WERI-Rb-1 (cell line): ENCODE measurements around the gene DAB2IP.

Experiments
- DNase-seq: peaks from one replicate; pipeline ENCODE4 v3.0.0-alpha.2; 2020
- H3K27ac ChIP-seq: fragments of 250-450 bp; sonication (Bioruptor Pico); 2 replicates; pipeline ENCODE4 v1.5.1; 2020; ENCODE audit warnings: mild to moderate bottlenecking, moderate library complexity
- H3K27me3 ChIP-seq: fragments of 250-450 bp; sonication (Bioruptor Pico); 2 replicates; pipeline ENCODE4 v1.5.1; 2021; ENCODE audit warnings: mild to moderate bottlenecking, low read depth, moderate library complexity; ENCODE audit not compliant: insufficient read depth, severe bottlenecking
- H3K36me3 ChIP-seq: fragments of 250-450 bp; sonication (Bioruptor Pico); 2 replicates; pipeline ENCODE4 v1.5.1; 2020; ENCODE audit warnings: mild to moderate bottlenecking, moderate library complexity
- H3K4me3 ChIP-seq: 2 replicates; pipeline ENCODE4 v1.5.1; 2011; ENCODE audit warnings: low read depth, mild to moderate bottlenecking, control low read depth, low read length
- H3K9me3 ChIP-seq: fragments of 250-450 bp; sonication (Bioruptor Pico); 2 replicates; pipeline ENCODE4 v1.5.1; 2021; ENCODE audit warnings: mild to moderate bottlenecking, moderate library complexity; ENCODE audit not compliant: severe bottlenecking
- CTCF ChIP-seq: IDR thresholded peaks from 2 replicates; pipeline ENCODE4 v1.5.1; 2011; ENCODE audit warnings: low read depth, mild to moderate bottlenecking, control low read depth, inconsistent platforms, low read length

DAB2IP gene

GRCh38 chr9:121704281-121704680 is 52.8 kb downstream of the DAB2IP start:
- Histone ChIP-seq H3K36me3 (peaks cover 59% of the 10 kb centered on the region), H3K4me3 (no peak overlapping the region), H3K9me3 (no peaks in the 10 kb centered on the region), H3K27me3 (no peaks in the 10 kb centered on the region), H3K27ac (no peak overlapping the region)
- no peak for TF ChIP-seq CTCF
- DNase-seq, result no peak

- Histone ChIP-seq H3K27ac (no peak overlapping the region), H3K27me3 (no peaks in the 10 kb centered on the region), H3K9me3 (no peaks in the 10 kb centered on the region), H3K36me3 (peaks cover 48% of the 10 kb centered on the region), H3K4me3 (no peak overlapping the region)
- no peak for TF ChIP-seq CTCF
- DNase-seq, result no peak
Measured at GRCh38 chr9:121706149-121706750, 54.8 kb downstream of the DAB2IP start.

GRCh38 chr9:121707477-121708424 is 56.3 kb downstream of the DAB2IP start:
- H3K27me3 ChIP-seq, result no peaks in the 10 kb centered on the region
- no peak for DNase-seq

GRCh38 chr9:121708768-121709488 is 57.5 kb downstream of the DAB2IP start:
- Histone ChIP-seq H3K27me3 (no peaks in the 10 kb centered on the region), H3K36me3 (peaks cover 37% of the 10 kb centered on the region), H3K9me3 (no peaks in the 10 kb centered on the region), H3K27ac (no peak overlapping the region), H3K4me3 (no peak overlapping the region)
- peak; percentile 31 for DNase-seq
- TF ChIP-seq CTCF, result no peak

More at GRCh38 chr9:121707477-121708424, 56.3 kb downstream of the DAB2IP start:
- no peak for TF ChIP-seq CTCF
- Histone ChIP-seq H3K36me3 (peaks cover 38% of the 10 kb centered on the region), H3K4me3 (no peak overlapping the region), H3K27ac (no peak overlapping the region), H3K9me3 (no peaks in the 10 kb centered on the region)

GRCh38 chr9:121709798-121710197 is 58.4 kb downstream of the DAB2IP start:
- Histone ChIP-seq H3K36me3 (peaks cover 37% of the 10 kb centered on the region), H3K9me3 (no peaks in the 10 kb centered on the region), H3K4me3 (no peak overlapping the region), H3K27ac (peak overlapping the region; percentile 23), H3K27me3 (no peaks in the 10 kb centered on the region)
- no peak for TF ChIP-seq CTCF
- peak; percentile 84 for DNase-seq
